RWPE1 (cell line): Measurements from ENCODE around the gene PAEP.
"Not testable (repeated sequence)": the region's sequence is repeated elsewhere in the genome, so short reads cannot be mapped to it uniquely, and the experiment has no call there.

Experiments
- CTCF ChIA-PET: fragments of 350-600 bp; sonication (Branson Sonifier 250); formaldehyde crosslinking; extraction: SDS; loops from one replicate; lab custom pipeline; 2021; lab: Yijun Ruan, JAX
- POLR2A ChIA-PET: fragments of 400-600 bp; formaldehyde crosslinking; extraction: SDS; loops from one replicate; lab custom pipeline; 2020; ENCODE audit warnings: antibody characterized with exemption; ENCODE audit not compliant: low non-redundant PET; lab: Yijun Ruan, JAX
- DNase-seq: peaks from one replicate; pipeline ENCODE4 v3.0.0; 2012; ENCODE audit warnings: low spot score
- H3K27ac ChIP-seq: fragments of 450-650 bp; 2 replicates; pipeline ENCODE4 v1.5.1; 2017
- CTCF ChIP-seq: fragments of 450-650 bp; conservative IDR thresholded peaks from 2 replicates; pipeline ENCODE4 v1.5.1; 2017; ENCODE audit warnings: low read depth, mild to moderate bottlenecking

The PAEP gene

GRCh38 chr9:135533113-135533512, 28.4 kb upstream of the PAEP start:
- no peak overlapping the region for H3K27ac ChIP-seq
- DNase-seq: no peak
- ChIA-PET POLR2A (no interaction called here), CTCF (interaction anchor here (0.6 to 2.0 kb wide), 3 partner anchors 28 to 242 kb away, joined by 3 to 12 read pairs (median 4); no protein-coding TSS in a partner anchor)
- no peak for TF ChIP-seq CTCF

GRCh38 chr9:135533674-135534073, 27.9 kb upstream of the PAEP start:
- CTCF ChIA-PET: interaction anchor here (0.6 to 2.0 kb wide), 3 partner anchors 29 to 243 kb away, joined by 3 to 12 read pairs (median 4); no protein-coding TSS in a partner anchor

GRCh38 chr9:135534192-135534711, 27.3 kb upstream of the PAEP start:
- DNase-seq, POLR2A ChIA-PET, H3K27ac ChIP-seq: not testable (repeated sequence)
- CTCF ChIA-PET: interaction anchor here (2.0 kb wide), 1 partner anchor 30 kb away, joined by 12 read pairs; no protein-coding TSS in a partner anchor

More at GRCh38 chr9:135533674-135534073, 27.9 kb upstream of the PAEP start:
- no peak for TF ChIP-seq CTCF
- DNase-seq: no peak
- POLR2A ChIA-PET: no interaction called here
- no peak overlapping the region for H3K27ac ChIP-seq

- H3K27ac ChIP-seq, POLR2A ChIA-PET, DNase-seq: not testable (repeated sequence)
- CTCF ChIA-PET: interaction anchor here (2.0 kb wide), 1 partner anchor 30 kb away, joined by 12 read pairs; no protein-coding TSS in a partner anchor
Observed at GRCh38 chr9:135534826-135535225, 26.7 kb upstream of the PAEP start.

- DNase-seq, POLR2A ChIA-PET, H3K27ac ChIP-seq, CTCF ChIA-PET: not testable (repeated sequence)
Observed at GRCh38 chr9:135535631-135536030, 25.9 kb upstream of the PAEP start.

GRCh38 chr9:135536216-135536615, 25.3 kb upstream of the PAEP start:
- no peak for TF ChIP-seq CTCF
- CTCF ChIA-PET: no interaction called here
- DNase-seq: no peak
- POLR2A ChIA-PET: no interaction called here
- no peak overlapping the region for H3K27ac ChIP-seq

GRCh38 chr9:135543262-135543894, 18.2 kb upstream of the PAEP start:
- H3K27ac ChIP-seq, DNase-seq, POLR2A ChIA-PET: not testable (repeated sequence)
- CTCF ChIA-PET: interaction anchor here (0.7 to 0.8 kb wide), 3 partner anchors 28 to 38 kb away, joined by 3 to 5 read pairs (median 3); no protein-coding TSS in a partner anchor

GRCh38 chr9:135544981-135545635, 16.4 kb upstream of the PAEP start:
- no peak overlapping the region for H3K27ac ChIP-seq
- CTCF ChIA-PET: no interaction called here
- POLR2A ChIA-PET: no interaction called here
- DNase-seq: no peak
- TF ChIP-seq CTCF: no peak

- POLR2A ChIA-PET, H3K27ac ChIP-seq, DNase-seq, CTCF ChIA-PET: not testable (repeated sequence)
Observed at GRCh38 chr9:135545646-135546176, 15.8 kb upstream of the PAEP start, which contains the start of gene OBP2A. TSS of gene OBP2A (plus strand) at chr9:135546126. CDS start at chr9:135546181, 55 bp downstream.

GRCh38 chr9:135546792-135547617, 14.6 kb upstream of the PAEP start:
- DNase-seq, POLR2A ChIA-PET, H3K27ac ChIP-seq: not testable (repeated sequence)
- CTCF ChIA-PET: interaction anchor here (0.7 kb wide), 1 partner anchor 66 kb away, joined by 4 read pairs; no protein-coding TSS in a partner anchor
